ENCODE measurements around the gene MAGT1.
"Not testable (repeated sequence)": the region's sequence is repeated elsewhere in the genome, so short reads cannot be mapped to it uniquely, and the experiment has no call there.

The MAGT1 gene

GRCh38 chrX:77894921-77895886 lies at the start of gene MAGT1:
Gene MAGT1, minus strand, starts transcription at chrX:77895435. Its CDS starts 25 bp downstream, at chrX:77895410.
- peak; percentile 93 to 94 for DNase-seq (ENCODE audit: low read depth in 2 of 2)

GRCh38 chrX:77945031-77945430 lies 49.8 kb upstream of the MAGT1 start:
- DNase-seq (ENCODE audit: low read depth in 2 of 2): not testable (repeated sequence)

- DNase-seq (ENCODE audit: low read depth in 2 of 2): no peak
Observed at GRCh38 chrX:77938083-77938680, 42.9 kb upstream of the MAGT1 start.

- no peak for DNase-seq (ENCODE audit: low read depth in 2 of 2)
Observed at GRCh38 chrX:77937291-77937690, 42.1 kb upstream of the MAGT1 start.

- no peak for DNase-seq (ENCODE audit: low read depth in 2 of 2)
Observed at GRCh38 chrX:77936299-77936698, 41.1 kb upstream of the MAGT1 start.

GRCh38 chrX:77935886-77936285 lies 40.7 kb upstream of the MAGT1 start:
- DNase-seq (ENCODE audit: low read depth in 2 of 2): no peak

GRCh38 chrX:77930581-77930980 lies 35.3 kb upstream of the MAGT1 start:
- no peak for DNase-seq (ENCODE audit: low read depth in 2 of 2)

- DNase-seq (ENCODE audit: low read depth in 2 of 2): no peak
Observed at GRCh38 chrX:77925764-77926163, 30.5 kb upstream of the MAGT1 start.

GRCh38 chrX:77924320-77924859 lies 29.2 kb upstream of the MAGT1 start:
- DNase-seq (ENCODE audit: low read depth in 2 of 2): no peak

- DNase-seq (ENCODE audit: low read depth in 2 of 2): no peak
Observed at GRCh38 chrX:77922787-77923186, 27.6 kb upstream of the MAGT1 start.

GRCh38 chrX:77919370-77919769 lies 24.1 kb upstream of the MAGT1 start:
- DNase-seq (ENCODE audit: low read depth in 2 of 2): not testable (repeated sequence)

- no peak for DNase-seq (ENCODE audit: low read depth in 2 of 2)
Observed at GRCh38 chrX:77918568-77918967, 23.3 kb upstream of the MAGT1 start.

GRCh38 chrX:77917294-77917933 lies 22.2 kb upstream of the MAGT1 start:
- DNase-seq (ENCODE audit: low read depth in 2 of 2): no peak

- peak; percentile 75 to 76 for DNase-seq (ENCODE audit: low read depth in 2 of 2)
Observed at GRCh38 chrX:77910108-77910840, 15.0 kb upstream of the MAGT1 start, which contains the start of gene ATP7A. Gene ATP7A, plus strand, starts transcription at chrX:77910693. Its CDS starts 60,949 bp downstream, at chrX:77971642.

GRCh38 chrX:77901506-77901905 lies 6.3 kb upstream of the MAGT1 start:
- no peak for DNase-seq (ENCODE audit: low read depth in 2 of 2)

- DNase-seq (ENCODE audit: low read depth in 2 of 2): no peak
Observed at GRCh38 chrX:77900688-77901087, 5.5 kb upstream of the MAGT1 start.

GRCh38 chrX:77899081-77899828 lies 4.0 kb upstream of the MAGT1 start, which contains the start of gene COX7B:
Gene COX7B, plus strand, starts transcription at chrX:77899468. Its CDS starts 86 bp downstream, at chrX:77899554.
- peak; percentile 95 for DNase-seq (ENCODE audit: low read depth in 2 of 2)

- DNase-seq (ENCODE audit: low read depth in 2 of 2): no peak
Observed at GRCh38 chrX:77893713-77894112, 1.5 kb downstream of the MAGT1 start.

GRCh38 chrX:77892887-77893286 lies 2.3 kb downstream of the MAGT1 start:
- no peak for DNase-seq (ENCODE audit: low read depth in 2 of 2)

- DNase-seq (ENCODE audit: low read depth in 2 of 2): not testable (repeated sequence)
Observed at GRCh38 chrX:77881418-77881817, 13.8 kb downstream of the MAGT1 start.
